Memory B cell (primary cell): ENCODE results near the gene LITAFD.

Experiments
- ATAC-seq: fragments of 150-1000 bp; cut with Tn5 transposase; 2 replicates; pipeline ENCODE4 v1.10.0; 2021; ENCODE audit warnings: low read depth, mild to moderate bottlenecking, moderate library complexity
- DNase-seq, 2 donors: peaks; one replicate each; pipeline ENCODE4 v3.0.0; 2022; ENCODE audit warnings: low spot score in 2 of 2
- H3K27ac Mint-ChIP-seq: one replicate; pipeline ENCODE4 v1.8.0; 2022; ENCODE audit warnings: mild to moderate bottlenecking, moderate library complexity, mixed read lengths
- H3K27me3 Mint-ChIP-seq: one replicate; pipeline ENCODE4 v1.8.0; 2022; ENCODE audit warnings: mixed read lengths
- H3K36me3 Mint-ChIP-seq: one replicate; pipeline ENCODE4 v1.8.0; 2022; ENCODE audit warnings: mild to moderate bottlenecking, mixed read lengths
- H3K4me1 Mint-ChIP-seq: one replicate; pipeline ENCODE4 v1.8.0; 2022; ENCODE audit warnings: mixed read lengths
- H3K4me3 Mint-ChIP-seq: one replicate; pipeline ENCODE4 v1.8.0; 2022; ENCODE audit warnings: mild to moderate bottlenecking, moderate library complexity, mixed read lengths
- H3K9me3 Mint-ChIP-seq: one replicate; pipeline ENCODE4 v1.8.0; 2022; ENCODE audit warnings: mixed read lengths

The LITAFD gene

DNA sequence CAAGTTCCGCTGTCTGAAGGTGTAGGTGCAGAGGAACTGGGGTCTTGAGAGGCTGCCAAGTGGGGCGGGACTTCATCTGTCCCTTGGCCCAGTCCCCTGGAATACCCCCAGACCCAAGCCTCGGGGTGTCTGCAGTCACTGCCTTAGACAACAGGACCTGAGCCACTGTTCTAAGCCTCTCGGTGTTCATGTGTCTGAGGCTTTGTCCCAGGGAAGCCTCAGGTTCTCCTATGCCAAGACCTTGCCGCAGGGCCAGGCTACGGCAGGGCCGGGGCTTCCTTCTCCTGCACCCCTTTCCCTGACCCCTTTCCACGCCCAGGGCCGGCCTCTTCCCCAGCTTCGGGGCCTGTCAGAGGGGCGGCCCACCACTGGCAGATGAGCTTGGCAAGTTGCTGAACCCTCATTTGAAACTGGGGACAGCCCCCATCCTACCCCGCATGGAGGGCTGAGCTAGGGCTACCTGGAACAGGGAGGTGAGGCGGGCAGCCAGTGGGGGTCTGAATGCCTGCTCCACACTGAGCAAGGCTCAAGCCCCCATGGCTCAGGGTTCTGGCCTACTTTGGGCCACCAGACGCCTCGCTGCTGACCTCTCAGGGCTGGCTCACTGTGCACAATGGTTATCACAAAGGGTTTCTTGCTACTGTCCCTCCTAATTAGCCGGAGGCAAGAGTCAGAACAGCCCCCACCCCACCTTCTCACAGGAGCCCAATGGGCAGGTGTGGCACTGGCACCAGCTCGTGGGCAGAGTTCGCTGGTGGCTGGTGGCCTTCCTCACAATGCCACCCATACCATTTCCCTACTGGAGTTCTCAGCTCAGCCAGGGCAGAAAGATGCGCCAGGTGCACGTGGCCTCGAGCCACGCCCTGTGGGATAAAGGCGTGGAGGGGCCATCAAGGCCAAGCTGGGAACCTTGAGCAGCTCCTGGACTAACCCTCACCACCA, 7.1 kb downstream of the LITAFD start:
- DNase-seq (no peak), ATAC-seq (no peak)
- H3K27ac Mint-ChIP-seq, result no peak overlapping the region
- H3K27me3 Mint-ChIP-seq, result peaks cover 8% of the 10 kb centered on the region
- H3K9me3 Mint-ChIP-seq, result no peaks in the 10 kb centered on the region
- H3K4me3 Mint-ChIP-seq, result no peak overlapping the region
- peaks cover 31% of the 10 kb centered on the region for H3K4me1 Mint-ChIP-seq
- H3K36me3 Mint-ChIP-seq, result peaks cover 6% of the 10 kb centered on the region

DNA sequence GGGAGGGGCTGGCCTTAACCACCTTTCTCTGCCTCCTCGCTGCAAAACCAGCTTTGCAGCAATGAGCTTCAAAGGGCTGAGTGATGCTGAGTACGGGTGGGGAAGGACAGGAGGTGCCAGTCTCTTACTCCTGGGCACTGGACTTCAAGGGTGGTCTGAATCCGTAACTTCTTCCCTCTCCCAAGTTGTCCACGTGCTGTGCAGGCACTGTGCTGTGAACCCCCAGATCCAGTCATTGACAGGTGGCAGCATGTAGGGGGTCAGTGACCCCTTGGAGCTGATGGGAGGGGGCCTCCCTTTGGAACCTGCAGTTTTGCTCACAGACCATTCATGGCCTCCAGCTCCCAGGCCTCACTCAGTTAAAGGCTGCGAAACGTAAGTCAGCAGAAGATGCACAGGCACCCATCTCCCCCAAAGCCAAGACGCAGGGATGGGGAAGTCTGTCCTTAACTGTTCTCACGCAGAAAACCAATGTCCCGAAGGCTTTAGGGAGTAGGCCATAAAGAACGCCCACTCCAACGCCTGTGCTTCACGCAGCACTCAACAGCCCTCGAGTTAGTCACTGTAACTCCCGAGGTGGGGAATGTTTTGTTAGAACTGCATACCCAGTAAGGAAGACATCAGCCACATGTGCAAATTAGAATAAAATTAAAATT, 7.9 kb downstream of the LITAFD start:
- ATAC-seq (no peak), DNase-seq (no peak)
- peaks cover 34% of the 10 kb centered on the region for H3K4me1 Mint-ChIP-seq
- no peak overlapping the region for H3K4me3 Mint-ChIP-seq
- peaks cover 12% of the 10 kb centered on the region for H3K36me3 Mint-ChIP-seq
- H3K9me3 Mint-ChIP-seq, result no peaks in the 10 kb centered on the region
- peaks cover 8% of the 10 kb centered on the region for H3K27me3 Mint-ChIP-seq
- H3K27ac Mint-ChIP-seq, result no peak overlapping the region

DNA sequence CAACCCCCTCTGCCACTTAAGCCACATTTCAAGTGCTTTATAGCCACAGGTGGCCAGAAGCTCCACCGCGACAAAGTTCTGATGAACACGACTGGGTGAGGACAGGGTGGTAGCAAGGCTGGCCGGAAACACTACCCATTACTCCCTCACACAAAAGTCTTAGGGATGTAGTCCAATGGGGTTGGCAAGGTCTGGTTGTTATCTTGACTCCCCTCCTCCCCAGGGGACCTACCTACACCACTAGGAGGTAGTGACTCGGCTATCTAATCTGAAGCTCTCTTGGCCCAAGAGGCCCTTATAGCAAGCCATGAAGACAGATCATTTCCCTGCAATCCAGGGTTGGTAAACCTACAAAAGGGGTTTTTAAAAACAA, 8.4 kb downstream of the LITAFD start:
- no peak for DNase-seq
- Mint-ChIP-seq H3K4me1 (peaks cover 32% of the 10 kb centered on the region), H3K36me3 (peaks cover 17% of the 10 kb centered on the region), H3K9me3 (no peaks in the 10 kb centered on the region), H3K4me3 (no peak overlapping the region), H3K27ac (peak overlapping the region; percentile 95), H3K27me3 (peaks cover 4% of the 10 kb centered on the region)
- no peak for ATAC-seq

DNA sequence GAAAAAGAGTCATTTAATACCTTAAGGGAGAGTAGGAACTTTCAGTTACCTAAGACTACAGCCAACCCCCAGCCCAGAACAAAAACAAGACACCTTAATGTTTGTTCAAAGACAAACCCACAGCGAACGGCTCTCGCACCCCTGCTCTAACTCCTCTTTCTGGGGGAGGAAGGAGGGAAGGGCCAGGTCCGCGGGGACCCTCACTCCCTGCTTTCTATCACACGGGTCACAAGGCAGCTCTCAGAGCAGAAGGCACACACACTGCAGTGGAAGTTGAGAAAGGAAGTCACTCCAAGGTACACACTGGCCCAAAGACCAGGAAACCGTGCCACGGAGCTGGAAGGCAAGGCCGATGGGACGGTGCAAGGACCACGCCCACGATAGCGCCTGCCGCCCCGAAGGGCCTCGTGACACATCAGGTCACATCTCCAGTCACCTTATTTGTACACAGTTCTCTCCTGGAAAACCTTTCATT, 10.0 kb downstream of the LITAFD start:
- peaks cover 23% of the 10 kb centered on the region for H3K4me1 Mint-ChIP-seq
- H3K36me3 Mint-ChIP-seq, result peaks cover 15% of the 10 kb centered on the region

DNA sequence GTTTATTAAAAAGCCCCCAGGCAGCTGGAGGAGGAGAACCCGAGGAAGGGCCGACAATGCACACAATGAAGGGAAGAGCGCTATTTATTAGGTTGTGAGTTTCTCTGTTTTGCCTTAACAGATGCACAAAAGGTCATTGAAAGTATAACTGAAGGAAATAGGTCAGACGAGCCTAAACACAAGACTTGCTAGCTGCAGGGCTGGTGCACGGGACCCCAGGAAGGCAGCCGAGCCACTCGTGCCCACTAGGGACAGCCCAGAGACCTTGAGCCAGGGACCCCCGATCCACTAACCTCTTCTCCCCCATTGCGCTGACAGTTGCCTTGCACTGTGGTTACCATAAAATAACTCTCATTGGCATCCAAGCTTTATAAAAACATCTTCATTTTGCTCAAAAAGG, 11.3 kb downstream of the LITAFD start:
- H3K4me3 Mint-ChIP-seq, result no peak overlapping the region
- H3K27me3 Mint-ChIP-seq, result no peaks in the 10 kb centered on the region
- peak overlapping the region; percentile 46 for H3K27ac Mint-ChIP-seq
- no peak for DNase-seq
- H3K9me3 Mint-ChIP-seq, result no peaks in the 10 kb centered on the region
- ATAC-seq, result no peak
- peaks cover 13% of the 10 kb centered on the region for H3K36me3 Mint-ChIP-seq
- peaks cover 20% of the 10 kb centered on the region for H3K4me1 Mint-ChIP-seq

More for the DNA sequence above, 10.0 kb downstream of the LITAFD start:
- ATAC-seq (no peak), DNase-seq (no peak)
- Mint-ChIP-seq H3K27ac (peak overlapping the region; percentile 95), H3K9me3 (no peaks in the 10 kb centered on the region), H3K4me3 (peak overlapping the region; percentile 64), H3K27me3 (no peaks in the 10 kb centered on the region)

DNA sequence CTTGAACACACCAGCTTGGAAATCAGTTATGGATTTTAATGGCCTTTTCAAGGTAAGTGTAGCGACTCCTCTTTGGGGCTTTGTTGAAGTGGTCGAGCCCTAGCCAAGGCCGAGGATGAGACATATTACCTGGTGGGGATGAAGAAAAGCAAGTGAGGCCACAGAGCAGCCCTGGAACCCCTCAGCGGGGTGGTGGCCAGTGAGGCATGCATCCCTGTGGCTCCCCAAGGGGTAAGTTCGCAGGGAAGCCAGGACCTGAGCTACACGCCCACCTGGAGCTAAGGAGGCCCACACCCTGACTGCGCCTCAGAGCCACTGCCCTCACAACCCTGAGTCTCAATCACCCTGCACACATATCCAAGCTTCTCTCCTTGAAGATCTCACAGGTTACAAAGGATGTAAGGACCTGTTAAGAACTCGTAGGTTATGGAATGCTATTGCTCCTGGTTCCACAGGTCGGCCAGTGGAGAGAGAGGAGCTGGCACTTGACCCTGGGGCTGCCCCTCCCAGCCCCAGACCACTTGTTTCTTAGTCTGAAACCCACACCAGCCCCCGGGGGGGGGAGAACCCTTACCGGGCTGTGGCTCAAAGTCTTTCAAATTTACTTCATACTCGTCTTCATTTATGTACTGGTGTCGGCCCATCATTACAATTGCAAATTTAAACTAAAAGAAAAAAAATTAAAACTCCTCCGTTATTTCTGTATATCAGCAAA, 12.0 kb downstream of the LITAFD start:
- Mint-ChIP-seq H3K27ac (peak overlapping the region; percentile 81), H3K36me3 (peaks cover 15% of the 10 kb centered on the region), H3K4me3 (no peak overlapping the region), H3K4me1 (peaks cover 20% of the 10 kb centered on the region), H3K9me3 (no peaks in the 10 kb centered on the region), H3K27me3 (no peaks in the 10 kb centered on the region)
- no peak for DNase-seq
- no peak for ATAC-seq

DNA sequence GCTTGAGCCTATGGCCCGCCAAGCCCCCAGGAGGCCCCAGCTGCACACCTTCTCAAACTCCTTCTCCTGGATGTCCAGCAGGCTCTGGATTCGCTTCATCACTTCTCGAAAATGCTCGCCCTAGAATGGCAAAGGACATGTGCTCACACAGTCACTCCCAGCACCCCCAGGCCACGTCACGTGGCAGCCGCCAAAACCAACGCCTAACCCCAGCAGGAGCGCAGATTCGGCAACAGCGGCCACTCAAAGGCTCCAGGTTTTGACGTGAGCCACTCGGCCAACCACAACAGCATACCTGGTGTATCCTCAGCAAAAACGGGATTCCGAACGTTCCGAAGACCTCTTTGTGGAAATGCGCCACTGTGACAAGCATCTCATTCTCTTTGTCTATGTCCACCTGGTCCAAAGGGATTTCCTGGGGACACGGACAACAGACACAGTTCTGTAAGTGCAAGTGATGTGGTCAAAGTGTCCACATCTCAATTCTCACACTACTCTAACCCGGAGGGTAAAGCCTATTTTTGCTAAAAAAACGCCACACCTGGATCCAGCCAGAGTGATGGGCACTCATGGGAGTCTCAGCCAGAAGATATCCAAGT, 12.7 kb downstream of the LITAFD start:
- peaks cover 21% of the 10 kb centered on the region for H3K36me3 Mint-ChIP-seq
- DNase-seq (no peak), ATAC-seq (no peak)
- no peaks in the 10 kb centered on the region for H3K27me3 Mint-ChIP-seq
- H3K4me1 Mint-ChIP-seq, result peaks cover 20% of the 10 kb centered on the region
- no peak overlapping the region for H3K4me3 Mint-ChIP-seq
- H3K9me3 Mint-ChIP-seq, result no peaks in the 10 kb centered on the region
- H3K27ac Mint-ChIP-seq, result peak overlapping the region; percentile 81

DNA sequence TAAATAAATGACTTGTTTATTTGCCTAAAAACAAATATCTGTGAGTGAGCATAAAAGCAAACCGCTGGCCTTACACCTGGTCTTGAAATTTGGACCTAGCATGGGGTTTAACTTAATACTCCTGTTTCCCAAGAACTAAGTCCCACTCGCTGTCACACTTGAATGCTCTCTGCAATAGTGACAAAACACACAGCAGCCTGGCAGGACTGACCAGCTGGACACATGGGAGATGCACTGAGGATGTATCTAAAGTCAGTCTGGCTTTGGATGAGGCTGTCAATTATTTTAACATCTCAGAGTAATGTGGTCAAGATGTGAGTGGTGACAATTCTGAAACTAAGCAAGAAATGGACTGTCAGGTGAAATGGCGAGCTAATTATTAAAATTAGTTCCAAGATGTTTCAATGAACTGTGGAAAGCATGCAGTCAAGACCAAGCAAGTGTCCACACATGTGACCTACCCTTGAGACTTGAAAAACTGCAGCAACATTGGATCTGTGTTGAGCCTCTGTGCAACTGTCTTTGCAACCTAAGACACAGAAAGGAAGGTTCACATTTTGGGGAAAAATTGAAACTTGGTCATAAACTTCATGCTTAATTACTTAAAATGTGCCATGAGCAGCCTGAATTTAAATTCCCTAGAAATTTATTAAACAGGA, 16.6 kb downstream of the LITAFD start:
- no peak for ATAC-seq
- H3K27ac Mint-ChIP-seq, result no peak overlapping the region

DNA sequence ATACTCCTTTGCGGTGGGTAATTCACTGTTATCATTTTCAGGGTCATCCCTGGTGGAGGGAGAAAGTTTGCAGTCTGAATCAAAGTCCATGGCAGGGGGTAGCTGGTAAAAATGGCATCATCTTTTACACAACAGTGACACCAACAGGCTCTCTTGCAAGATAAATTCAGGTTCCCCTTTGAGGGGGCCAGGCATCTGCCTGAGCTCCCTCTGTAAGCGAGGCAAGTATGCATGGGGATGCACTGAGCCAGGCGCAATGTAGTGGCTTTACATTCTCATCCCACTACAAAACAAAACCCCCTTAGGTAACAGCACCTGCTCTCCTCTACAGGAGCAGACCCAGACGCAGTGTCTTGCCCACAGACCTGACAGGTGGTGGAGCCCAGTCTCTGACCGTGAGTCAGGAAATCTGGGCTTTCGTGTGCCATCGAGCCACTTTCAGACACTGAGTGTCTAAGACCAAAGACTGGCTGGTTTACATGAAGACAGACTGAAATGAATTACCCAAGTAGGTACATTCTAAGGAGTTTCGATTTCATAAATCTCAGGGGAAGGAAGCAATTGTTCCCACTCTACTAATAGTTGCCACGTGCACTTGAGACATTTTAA, 17.7 kb downstream of the LITAFD start:
- ATAC-seq (no peak), DNase-seq (no peak)
- Mint-ChIP-seq H3K27ac (no peak overlapping the region), H3K36me3 (peaks cover 38% of the 10 kb centered on the region), H3K4me3 (no peak overlapping the region), H3K4me1 (no peaks in the 10 kb centered on the region), H3K27me3 (no peaks in the 10 kb centered on the region), H3K9me3 (no peaks in the 10 kb centered on the region)

More for the DNA sequence above, 16.6 kb downstream of the LITAFD start:
- Mint-ChIP-seq H3K27me3 (no peaks in the 10 kb centered on the region), H3K4me1 (peaks cover 2% of the 10 kb centered on the region), H3K9me3 (no peaks in the 10 kb centered on the region), H3K4me3 (no peak overlapping the region), H3K36me3 (peaks cover 40% of the 10 kb centered on the region)
- DNase-seq, result no peak

DNA sequence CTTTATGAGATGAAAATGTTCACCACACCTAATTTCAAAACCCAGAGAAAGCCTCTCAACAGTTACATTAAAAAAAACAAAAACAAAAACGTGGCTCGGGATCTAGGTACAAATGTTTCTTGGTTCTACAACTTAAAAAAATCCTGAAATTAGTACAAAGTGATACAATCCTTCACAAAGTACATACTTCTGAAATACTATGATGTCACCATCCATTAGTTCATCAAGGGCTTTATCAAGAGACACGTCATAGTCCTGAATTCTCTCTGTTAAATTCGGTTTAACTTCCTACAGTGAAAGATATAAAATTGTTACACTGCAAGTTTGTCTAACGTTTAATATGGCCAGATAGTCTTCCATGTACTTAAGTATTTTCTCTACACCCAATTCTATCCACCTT, 18.2 kb downstream of the LITAFD start:
- ATAC-seq (no peak), DNase-seq (no peak)
- H3K9me3 Mint-ChIP-seq, result no peaks in the 10 kb centered on the region
- no peaks in the 10 kb centered on the region for H3K27me3 Mint-ChIP-seq
- H3K27ac Mint-ChIP-seq, result no peak overlapping the region
- H3K36me3 Mint-ChIP-seq, result peaks cover 36% of the 10 kb centered on the region
- H3K4me3 Mint-ChIP-seq, result no peak overlapping the region
- H3K4me1 Mint-ChIP-seq, result no peaks in the 10 kb centered on the region

DNA sequence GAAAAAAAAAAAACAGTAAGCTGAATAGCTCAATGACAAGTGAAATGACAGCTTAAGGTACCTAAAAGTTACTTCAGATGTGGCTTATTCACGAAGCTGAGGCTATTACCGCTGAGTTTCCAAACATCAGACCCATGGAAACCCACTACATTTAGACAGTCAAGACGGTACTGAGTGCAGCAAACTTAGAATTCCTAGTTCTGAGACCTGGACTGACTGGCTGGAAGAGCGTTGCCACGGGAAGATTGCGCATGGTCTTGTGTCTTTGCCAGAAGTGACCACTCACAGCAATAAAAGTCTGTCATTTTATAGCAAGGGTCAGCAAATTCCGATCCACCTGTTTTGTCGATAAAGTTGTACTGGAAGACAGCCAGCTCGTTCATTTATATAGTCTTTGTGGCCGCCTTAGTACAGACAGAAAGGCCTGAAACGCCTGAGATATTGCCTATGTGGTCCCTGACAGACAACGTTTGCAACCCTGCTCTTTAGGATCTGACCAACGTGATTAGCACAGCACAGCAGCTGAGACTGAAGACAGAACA, 19.2 kb downstream of the LITAFD start:
- no peak for DNase-seq
- no peaks in the 10 kb centered on the region for H3K9me3 Mint-ChIP-seq
- H3K4me3 Mint-ChIP-seq, result no peak overlapping the region
- peaks cover 40% of the 10 kb centered on the region for H3K36me3 Mint-ChIP-seq
- no peak overlapping the region for H3K27ac Mint-ChIP-seq
- no peaks in the 10 kb centered on the region for H3K4me1 Mint-ChIP-seq
- H3K27me3 Mint-ChIP-seq, result no peaks in the 10 kb centered on the region
- no peak for ATAC-seq

DNA sequence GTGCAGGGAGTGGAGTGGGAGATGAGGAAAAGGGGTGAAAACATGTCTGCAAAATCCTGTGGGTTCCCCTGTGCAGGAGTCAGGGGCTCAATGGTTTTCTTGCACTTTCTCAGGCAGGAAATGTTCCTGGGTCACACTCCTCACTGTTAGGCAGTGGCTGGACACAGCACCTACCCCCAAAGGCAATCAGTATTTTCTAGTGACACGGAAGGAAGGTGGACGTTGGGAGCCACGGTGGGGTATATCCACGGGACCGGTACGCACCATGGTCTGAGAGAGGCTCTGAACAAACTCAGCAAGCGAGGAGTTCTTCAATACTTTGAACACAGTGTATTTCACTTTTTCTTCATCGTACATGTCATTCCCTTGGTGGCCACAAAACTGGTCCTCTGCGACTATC, 20.9 kb downstream of the LITAFD start:
- no peak overlapping the region for H3K27ac Mint-ChIP-seq
- no peak for DNase-seq
- ATAC-seq, result no peak
- no peaks in the 10 kb centered on the region for H3K27me3 Mint-ChIP-seq
- no peak overlapping the region for H3K4me3 Mint-ChIP-seq
- H3K9me3 Mint-ChIP-seq, result no peaks in the 10 kb centered on the region
- no peaks in the 10 kb centered on the region for H3K4me1 Mint-ChIP-seq
- peaks cover 40% of the 10 kb centered on the region for H3K36me3 Mint-ChIP-seq

DNA sequence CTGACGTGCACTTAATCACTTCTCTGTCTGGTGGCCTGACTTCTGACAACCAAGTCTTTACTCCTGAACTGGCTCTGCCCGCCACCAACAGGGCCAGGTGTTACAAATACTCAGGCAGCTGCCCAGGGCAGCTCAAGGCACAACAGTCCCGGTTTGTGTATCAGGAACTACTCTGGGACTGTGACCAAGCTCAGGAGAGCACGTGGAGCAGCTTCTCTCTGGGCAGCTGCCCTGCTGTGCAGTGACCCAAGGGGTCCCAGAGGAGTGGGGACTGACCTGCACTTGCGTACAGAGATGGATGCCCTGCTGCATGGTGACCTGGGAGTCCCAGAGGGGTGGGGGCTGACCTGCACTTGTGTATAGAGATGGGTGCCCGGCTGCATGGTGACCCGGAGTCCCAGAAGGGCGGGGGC, 21.9 kb downstream of the LITAFD start:
- no peaks in the 10 kb centered on the region for H3K4me1 Mint-ChIP-seq
- ATAC-seq, result no peak

More for the DNA sequence above, 21.9 kb downstream of the LITAFD start:
- Mint-ChIP-seq H3K36me3 (peaks cover 41% of the 10 kb centered on the region), H3K4me3 (no peak overlapping the region), H3K9me3 (no peaks in the 10 kb centered on the region), H3K27me3 (no peaks in the 10 kb centered on the region), H3K27ac (no peak overlapping the region)
- no peak for DNase-seq
